ENCODE results near the gene BTBD9.

- TF ChIP-seq EZH2 (IDR thresholded peaks at IDR 0.05) (no peak), POLR2AphosphoS5 (IDR thresholded peaks at IDR 0.05; ENCODE audit: borderline replicate concordance, low read depth, low read length) (no peak), FOXP2 (optimal IDR thresholded peaks at IDR 0.05; ENCODE audit: control extremely low read depth, extremely low read length, insufficient read depth) (no peak)
These were observed 55.0 kb downstream of the BTBD9 start for GRCh38 chr6:38584731-38585130.
